Measurements from ENCODE around the gene OBSCN. TPM values are rescaled to one million over a fixed set of nuclear protein-coding genes. Genes with fewer than 3 reads are reported as not detected.

The OBSCN gene
- total RNA-seq, 2 donors from 2014 or later = 194 to 201 TPM

DNA sequence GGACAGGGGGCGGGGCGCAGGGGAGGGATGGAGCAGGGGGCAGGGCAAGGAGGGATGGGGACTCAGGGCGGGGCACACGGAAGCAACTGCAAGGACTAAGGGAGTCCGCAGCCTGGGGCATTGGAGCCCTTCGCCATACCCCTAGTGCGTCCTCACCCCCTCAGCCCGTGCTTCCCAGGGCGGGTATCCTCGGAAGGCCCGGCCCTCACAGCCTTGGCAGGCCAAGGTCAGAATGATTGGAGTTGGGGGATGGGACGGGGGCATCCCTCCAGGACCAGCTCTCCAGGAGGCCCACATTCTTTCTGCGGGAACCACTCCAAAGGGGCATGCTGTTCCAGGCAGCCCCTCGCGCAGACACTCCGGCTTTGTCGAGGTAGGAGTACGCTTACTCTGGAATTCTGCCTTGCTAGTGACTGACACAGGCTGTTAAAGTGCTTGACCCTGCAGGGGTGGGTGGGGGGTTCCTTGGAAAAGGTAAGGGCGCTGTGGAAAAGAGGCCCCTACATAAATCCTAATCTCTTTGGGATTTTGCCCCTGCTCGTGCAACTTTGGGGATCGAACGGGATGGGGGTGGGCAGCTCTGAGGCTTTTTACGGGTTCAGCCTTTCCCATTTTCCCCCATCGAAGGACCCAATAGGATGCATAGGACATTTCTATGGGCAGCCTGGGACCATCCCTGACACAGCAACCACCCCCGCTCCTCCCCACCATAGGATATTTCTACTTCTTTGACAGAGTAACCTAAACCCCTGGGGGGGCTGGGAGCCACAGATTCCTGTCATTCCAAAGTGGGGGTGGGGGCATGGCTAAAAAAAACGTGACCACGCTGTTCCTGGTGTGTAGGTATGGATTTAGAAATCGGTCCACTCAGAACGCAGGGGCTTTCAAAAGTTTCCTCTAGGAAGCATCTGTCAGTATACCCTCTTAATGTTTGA lies 199.5 kb downstream of the OBSCN start:
- intact Hi-C loops (cut with DNase I) = no loop called here
- no peak for DNase-seq
- ATAC-seq = no peak

DNA sequence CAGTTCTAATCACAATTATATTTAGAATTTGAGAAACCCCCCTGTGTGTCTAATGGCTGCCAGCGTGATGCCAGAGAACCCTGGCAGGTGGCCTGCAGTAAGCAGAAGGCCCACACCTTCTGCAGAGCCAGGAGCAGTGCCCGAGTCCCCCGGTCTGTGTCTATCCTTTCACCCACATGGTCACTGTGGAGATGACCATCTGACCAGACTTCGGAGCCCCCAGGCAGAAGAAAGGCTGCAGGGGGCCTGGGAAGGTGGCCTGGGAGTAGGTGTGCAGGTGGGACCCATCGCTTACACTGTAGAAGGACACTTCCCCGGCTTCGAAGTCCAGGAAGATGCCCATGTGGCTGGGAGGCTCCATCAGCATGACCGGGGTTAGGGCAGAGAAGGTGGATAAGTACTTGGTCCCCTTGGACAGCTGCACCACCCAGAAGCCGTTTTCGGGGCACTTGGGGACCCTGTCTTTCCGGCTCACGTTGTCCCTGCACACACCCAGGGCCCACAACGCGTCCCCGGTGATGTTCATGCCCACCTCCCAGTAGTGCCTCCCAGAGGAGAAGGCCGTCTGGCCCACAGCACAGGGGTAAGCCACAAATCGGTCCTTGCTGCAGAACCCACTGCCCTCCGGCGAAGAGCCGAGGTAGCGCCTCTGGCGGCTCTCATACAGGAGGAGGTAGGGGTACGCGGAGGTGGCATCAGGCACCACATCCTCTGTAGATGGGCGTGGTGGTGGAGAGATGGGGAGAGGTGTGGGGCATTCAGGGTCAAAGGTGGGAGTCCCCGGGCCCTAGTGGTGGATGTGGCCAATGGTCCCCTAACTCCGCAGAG lies 200.4 kb downstream of the OBSCN start:
- DNase-seq (no peak), ATAC-seq (no peak)
- intact Hi-C loops (cut with DNase I) = no loop called here

DNA sequence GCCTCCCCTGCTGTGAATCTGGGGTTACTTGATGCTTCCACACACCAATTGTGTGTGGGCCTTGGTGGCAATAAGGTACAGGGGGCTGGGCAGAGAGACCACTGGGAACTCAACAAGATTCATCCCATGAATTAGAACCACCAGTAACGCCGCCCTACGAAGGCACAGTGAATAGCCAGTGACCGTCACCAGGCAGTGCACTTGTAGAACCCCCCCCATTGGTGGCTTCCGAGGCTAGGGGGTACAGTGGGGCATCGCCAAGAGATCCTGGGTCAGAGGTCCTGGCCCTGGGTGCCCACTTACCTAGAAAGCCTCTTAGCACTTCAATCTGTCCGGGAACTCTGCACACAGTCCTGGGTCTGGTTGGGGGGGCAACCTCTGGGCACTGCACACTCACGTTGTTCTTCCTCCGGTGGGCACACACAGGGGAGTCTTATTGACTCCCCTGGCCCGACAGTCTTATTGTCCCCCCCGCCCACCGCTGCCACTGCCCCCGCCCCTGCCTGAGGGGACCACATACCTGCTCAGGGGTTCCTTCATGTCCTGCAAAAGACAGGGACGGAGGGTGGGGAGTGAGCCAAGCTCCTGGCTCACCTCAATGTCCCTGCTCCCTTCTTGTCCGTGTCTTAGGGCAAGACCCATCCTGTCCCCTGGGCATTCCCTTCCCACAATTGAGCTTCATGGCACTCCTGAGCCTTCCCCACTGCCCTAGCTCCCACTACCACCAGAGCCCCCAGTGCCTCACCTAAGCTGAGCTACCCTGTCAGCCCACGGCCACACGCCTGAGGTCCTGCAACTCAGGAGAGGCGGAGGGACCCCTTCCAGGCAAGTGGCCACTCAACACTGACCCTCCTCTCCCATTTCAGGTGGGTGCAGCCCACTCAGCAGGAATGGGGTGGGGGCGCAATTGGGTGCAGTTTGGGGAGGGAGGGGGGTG lies 201.3 kb downstream of the OBSCN start:
- DNase-seq (no peak), ATAC-seq (no peak)
- intact Hi-C loops (cut with DNase I) = no loop called here

DNA sequence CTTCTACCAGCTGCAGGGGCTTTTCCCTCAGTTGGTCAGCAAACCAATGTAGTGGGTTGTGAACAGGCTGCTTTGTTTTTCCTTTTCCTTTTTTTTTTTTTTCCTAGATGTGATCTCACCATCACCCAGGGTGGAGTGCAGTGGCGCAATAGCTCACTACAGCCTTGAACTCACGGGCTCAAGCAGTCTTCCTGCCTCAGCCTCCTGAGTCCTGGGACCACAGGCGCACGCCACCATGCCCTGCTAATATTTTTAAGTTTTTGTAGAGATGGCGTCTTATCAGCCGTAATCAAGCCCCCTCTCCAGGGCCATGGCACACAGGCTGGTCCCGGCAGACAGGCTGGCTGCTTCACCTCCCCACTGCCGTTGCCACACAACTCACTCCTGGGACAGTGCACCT lies 202.2 kb downstream of the OBSCN start:
- no peak for DNase-seq
- ATAC-seq = no peak
- intact Hi-C loops (cut with DNase I) = no loop called here

DNA sequence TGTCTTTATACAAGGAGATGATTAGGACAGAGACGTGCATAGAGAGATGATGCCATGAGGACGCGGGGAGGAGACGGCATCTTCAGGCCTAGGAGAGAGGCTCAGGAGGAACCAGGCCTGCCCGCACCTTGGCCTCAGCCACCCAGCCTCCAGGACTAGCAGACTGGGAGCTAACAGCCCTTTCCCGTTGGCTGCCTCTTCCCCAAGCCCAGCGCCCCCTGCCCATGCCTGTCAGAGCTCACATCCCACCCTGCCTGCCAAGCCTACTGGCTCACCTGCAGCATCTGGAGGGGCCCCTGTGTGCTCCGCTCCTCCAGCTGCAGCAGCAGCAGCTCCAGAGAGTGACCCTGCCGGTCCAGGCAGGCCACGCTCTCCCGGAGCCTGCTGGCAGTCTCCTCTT lies 202.8 kb downstream of the OBSCN start:
- no peak for DNase-seq
- ATAC-seq = no peak
- intact Hi-C loops (cut with DNase I) = no loop called here

DNA sequence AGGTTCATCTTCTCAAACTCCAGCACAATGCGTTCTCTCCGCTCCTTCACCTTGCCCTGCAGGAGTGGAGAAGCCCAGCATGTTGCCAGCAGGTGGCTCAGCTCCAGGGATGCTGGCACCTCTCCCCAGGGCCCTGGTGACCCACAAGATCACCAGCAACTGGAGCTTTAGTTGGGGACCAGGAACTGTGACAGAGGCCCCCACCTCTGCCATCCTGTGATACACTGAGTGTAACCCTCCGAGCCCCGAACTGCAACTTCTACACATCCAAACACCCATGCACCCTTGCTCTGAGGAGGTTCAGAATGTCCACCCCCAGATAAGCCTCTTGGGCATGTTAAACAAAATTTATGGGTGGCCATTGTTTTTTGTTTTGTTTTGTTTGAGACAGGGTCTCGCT lies 203.3 kb downstream of the OBSCN start:
- DNase-seq (no peak), ATAC-seq (no peak)
- intact Hi-C loops (cut with DNase I) = no loop called here

DNA sequence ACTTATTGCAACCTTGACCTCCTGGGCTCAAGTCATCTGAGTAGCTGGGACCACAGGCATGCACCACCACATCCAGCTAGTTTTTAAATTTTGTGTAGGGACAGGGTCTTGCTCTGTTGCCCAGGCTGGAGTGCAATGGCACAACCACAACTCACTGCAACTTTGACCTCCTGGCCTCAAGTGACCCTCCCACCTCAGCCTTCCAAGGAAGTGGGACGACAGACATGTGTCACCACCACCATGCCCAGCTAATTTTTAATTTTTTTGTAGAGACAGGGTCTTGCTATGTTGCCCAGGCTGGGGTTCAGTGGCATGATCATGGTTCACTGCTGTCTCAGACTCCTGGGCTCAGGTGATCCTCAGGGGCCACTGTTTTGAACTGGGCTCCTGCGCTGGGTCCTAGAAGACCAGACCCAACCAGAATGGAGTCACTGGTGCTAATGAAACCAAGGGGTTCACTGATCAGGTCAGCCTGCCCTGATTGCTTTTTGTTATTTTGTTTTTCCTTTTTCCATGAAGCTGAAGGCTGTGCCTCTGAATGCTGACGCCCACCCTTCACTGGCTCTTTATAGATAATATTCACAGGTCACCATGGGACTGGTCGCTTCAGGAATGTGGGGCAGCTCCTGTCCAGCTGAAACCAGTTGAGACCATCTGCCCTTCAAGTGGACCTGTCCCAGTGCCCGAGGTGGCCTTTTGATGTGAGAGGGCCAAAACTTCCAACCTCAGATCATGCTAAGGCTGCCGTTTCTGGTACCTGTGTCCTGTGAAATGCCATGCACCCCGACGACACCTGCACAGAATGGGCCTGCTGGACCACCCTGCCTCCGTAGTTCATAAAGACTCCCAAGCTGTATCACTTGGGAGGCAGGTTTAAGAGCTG lies 203.9 kb downstream of the OBSCN start:
- intact Hi-C loops (cut with DNase I) = no loop called here
- ATAC-seq (no peak), DNase-seq (no peak)

DNA sequence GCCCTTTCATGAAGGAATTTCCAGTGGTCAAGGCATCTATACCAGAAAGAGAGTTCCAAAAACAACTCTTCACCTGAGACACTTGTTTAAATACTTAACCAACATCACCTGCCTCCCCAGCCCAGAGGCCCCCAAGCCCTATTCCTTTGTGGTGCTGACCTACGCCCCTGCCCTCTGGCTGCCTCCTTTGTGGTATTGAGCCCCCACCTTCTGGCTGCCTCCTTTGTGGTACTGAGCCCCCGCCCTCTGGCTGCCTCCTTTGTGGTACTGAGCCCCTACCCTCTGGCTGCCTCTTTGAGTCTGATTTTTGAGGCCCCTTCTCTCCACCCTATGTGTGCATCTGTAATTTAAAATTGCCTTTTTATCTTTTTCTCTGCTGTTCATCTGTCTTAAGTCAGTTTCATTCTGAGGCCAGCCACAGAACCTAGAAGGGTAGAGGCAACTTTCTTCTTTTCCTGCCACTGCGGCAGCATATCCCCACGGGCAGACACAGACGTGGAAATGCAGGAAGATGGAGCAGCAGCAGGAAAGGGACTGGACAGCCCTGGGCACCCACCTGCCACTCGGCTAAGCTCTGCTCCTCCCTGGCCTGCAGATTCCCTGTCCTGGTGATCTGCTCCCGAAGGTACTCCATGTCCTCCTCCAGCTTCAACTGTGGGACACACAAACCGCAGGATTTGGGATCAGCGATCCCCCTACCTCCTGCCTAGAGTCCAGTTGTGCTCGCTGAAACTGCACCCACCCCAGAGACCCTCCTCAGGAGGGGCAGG lies 205.6 kb downstream of the OBSCN start:
- DNase-seq = no peak
- intact Hi-C loops (cut with DNase I) = no loop called here
- ATAC-seq = no peak

DNA sequence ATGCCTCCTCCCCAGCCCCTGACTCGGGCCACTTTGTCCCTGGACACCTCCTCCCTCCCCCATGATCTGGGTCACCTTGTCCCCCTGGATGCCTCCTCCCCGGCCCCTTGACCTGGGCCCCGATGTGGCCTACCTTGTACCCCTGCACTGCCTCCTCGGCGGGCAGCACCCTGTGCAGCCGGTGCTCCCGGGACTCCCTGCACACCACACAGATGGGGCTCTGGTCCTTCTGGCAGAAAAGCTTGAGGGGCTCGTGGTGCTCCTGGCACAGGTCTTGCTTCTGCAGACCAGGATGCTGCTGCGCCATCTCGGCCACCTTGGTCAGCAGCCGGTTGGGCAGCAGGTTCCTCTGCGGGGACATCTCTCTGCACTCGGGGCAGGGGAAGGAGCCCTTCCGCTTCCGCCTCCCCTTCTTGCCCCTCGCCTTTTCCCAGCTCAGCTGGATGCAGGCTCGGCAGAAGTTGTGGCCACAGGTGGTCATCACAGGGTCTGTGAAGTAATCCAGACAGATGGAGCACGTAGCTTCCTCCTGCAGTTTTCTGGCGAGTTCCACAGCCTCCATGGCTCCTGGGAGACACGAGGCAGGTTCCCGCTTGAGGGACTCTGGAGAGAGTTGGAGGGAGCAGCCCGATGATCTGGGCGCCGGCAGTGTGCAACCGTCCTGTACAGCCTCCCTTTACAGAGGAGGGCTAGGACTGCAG lies 206.8 kb downstream of the OBSCN start:
- no peak for ATAC-seq
- intact Hi-C loops (cut with DNase I) = no loop called here
- DNase-seq = no peak

DNA sequence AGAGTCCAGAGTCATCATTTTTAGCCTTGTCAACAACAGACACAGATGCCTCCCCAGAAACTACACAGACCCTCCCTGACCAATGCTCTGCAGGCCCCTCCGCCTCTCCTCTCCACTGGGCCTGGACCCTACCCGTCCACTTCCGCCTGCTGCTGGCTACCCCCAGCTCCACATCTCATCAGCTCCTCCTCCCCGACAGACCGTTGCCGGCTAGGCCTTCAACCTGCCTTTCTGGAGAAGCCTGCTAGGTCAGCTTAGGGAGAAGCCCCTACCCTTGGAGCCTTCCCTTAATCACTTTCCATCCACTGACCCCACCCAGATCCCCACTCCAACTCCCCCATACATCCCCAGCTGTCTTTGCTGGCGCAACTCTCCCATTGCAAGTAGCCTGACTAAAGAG lies 207.4 kb downstream of the OBSCN start:
- ATAC-seq = peak in 1 of 2 donors; percentile 4
- no peak for DNase-seq
- intact Hi-C loops (cut with DNase I) = no loop called here

DNA sequence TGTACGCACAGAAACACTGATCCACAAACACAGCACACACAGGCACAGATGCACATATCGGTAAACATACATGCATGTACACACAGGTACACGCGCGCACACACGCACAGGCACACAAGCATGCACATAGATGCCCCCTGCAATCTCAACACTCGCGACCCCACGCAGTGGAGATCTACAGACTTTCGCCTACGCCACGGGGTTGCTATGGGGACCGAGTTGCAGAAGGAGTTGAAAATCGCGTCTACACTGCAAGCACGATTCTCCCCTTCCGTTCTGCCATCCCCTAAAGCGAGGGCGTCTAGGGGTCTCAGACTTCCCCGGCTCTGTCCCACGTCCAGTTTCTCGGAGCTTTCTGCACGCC lies 208.0 kb downstream of the OBSCN start:
- intact Hi-C loops (cut with DNase I) = no loop called here
- ATAC-seq (peak in 1 of 2 donors; percentile 3), DNase-seq (no peak)

DNA sequence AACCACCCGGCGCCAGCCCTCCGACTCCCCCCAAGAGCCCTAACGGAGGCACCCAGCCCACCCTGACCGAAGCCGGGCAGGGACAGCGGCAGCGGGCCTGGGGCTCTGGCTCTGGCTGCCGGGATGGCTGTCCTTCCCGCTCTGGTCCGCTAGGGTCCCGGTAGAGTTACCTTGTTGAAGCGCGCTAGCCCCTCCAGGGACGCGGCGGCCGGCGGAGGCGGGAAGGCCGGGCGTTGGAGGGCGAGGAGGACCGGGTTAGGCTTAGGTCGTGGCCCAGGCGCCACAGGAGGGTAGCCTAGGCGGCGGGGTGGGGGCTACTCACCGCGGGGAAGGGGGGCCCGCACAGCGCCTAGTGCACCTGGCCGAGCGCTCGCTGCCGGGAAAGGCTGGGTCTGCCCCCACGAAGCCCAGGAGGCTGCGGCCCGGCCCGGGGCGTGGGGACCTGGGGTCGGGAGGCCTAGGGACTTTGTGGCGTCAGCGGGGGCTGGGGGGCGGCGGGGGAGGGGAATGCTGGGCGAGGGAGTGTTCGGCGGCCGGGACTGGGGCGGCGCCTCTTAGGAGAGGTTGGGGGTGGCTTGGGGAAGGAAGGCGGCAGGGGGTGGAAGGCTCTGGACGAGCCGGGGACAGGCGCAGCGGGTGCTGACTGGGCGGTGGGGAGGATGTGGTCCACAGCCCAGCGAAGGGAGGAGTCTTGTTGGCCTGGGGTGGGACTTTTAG lies 208.5 kb downstream of the OBSCN start, which contains the start of gene TRIM17:
Gene TRIM17 (minus strand): TSS at position 645 of the 717 bp plus-strand sequence. CDS start 1,789 bp downstream, outside the sequence.
- DNase-seq = no peak
- peak; percentile 72 to 75 for ATAC-seq
- intact Hi-C loops (cut with DNase I) = no loop called here

DNA sequence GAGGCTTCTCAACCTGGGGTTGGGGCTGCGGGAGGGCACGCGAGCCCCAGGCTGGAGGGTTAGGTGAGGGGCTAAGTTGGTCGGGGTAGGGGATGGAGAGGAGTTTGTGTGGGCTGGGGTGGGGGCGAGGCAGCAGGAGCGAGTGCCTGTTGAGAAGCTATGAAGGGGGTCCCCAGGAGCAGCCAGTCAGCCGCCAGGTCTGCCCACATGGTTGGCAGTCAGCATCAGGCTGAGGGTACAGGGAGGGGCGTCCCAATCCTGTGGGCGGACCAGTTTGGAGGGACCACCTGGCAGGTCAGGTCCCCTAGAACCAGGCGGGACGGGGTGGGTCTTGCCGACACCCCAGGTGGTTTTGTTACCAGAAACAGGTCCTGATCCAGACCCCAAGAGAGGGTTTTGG lies 209.2 kb downstream of the OBSCN start:
- ATAC-seq (peak in 1 of 2 donors; percentile 4), DNase-seq (no peak)
- intact Hi-C loops (cut with DNase I) = no loop called here

DNA sequence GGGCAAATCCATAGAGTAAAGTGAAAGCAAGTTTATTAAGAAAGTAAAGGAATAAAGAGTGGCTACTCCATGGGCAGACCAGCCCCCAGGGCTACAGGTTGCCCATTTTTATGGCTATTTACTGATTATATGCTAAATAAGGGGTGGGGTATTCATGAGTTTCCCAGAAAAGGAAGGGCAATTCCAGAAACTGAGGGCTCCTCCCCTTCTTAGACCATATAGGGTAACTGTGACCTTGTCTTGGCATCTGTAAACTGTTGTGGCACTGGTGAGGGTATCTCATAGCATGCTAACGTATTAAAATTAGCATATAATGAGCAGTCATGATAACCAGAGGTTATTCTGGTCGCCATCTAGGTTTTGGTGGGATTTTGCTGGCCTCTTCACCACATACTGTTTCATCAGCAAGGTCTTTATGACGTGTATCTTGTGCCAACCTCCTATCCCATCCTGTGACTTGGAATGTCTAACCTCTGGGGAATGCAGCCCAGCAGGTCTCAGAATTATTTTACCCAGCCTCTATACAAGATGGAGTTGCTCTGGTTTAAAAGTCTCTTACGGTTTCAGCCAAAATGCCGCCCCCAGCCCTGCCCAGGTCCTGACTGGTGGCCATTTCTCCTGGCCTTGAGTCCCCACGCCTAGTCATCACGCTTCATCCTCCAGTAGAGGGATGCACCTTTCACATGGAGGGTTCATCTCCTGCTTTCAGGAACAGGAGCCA lies 209.8 kb downstream of the OBSCN start:
- intact Hi-C loops (cut with DNase I) = no loop called here
- no peak for ATAC-seq
- no peak for DNase-seq

DNA sequence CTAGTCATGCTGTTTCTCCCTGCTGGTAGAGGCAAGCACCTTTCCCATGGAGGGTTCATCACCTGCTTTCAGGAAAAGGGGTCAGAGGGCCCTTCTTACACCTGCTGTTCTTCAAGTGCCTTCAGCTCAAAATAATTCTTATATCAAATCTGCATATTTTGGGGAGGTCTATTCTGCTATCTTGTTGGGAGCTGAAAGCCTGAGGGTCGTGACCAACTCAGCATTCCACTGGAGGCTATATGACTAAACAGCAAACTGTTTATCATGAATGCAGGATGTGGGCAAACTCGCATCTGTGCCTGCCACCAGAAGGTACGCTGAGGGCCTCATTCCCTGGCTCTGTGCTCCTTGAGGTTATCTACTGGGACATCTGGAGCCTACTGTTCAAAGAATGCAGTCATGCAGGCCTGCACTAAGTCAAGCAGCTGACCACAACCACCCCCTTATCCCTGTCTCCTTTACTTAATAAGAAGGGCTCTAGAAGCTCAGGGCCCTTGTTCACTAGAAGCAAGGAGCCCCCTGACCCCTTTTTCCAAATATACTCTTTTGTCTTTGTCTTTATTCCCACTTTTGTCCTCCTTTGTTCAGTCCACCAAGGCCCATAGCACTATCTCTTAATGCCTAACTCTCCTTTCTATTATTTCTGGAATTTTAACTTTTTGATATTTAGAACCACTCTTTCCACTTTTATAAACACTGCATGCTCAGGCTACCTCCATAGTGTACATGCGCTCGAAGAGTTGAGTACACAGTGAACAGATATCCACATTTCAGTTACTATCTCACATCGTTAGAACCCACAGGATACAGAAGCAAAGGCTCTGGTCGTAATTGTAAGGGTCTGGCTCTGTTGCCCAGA lies 213.4 kb downstream of the OBSCN start:
- no peak for DNase-seq
- intact Hi-C loops (cut with DNase I) = no loop called here
- no peak for ATAC-seq
